ENCODE measurements around the gene NRF1.
"Not testable (repeated sequence)": the region's sequence is repeated elsewhere in the genome, so short reads cannot be mapped to it uniquely, and the experiment has no call there.

DNA sequence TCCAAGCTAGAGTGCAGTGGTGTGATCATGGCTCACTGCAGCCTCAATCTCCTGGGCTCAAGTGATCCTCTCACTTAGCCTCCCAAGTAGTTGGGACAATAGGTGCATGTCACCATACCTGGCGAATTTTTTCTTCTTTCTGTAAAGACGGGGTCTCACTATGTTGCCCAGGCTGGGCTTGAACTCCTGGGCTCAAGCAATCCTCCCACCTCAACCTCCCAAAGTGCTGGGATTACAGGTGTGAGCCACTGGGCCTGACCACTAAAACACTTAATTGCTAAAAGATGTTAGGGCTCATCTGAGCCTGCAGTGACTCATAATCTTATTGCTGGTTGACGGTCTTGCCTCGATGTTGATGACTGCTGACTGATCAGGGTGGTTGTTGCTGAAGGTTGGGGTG, 63.0 kb downstream of the NRF1 start:
- TF ChIP-seq, protein P1, sequence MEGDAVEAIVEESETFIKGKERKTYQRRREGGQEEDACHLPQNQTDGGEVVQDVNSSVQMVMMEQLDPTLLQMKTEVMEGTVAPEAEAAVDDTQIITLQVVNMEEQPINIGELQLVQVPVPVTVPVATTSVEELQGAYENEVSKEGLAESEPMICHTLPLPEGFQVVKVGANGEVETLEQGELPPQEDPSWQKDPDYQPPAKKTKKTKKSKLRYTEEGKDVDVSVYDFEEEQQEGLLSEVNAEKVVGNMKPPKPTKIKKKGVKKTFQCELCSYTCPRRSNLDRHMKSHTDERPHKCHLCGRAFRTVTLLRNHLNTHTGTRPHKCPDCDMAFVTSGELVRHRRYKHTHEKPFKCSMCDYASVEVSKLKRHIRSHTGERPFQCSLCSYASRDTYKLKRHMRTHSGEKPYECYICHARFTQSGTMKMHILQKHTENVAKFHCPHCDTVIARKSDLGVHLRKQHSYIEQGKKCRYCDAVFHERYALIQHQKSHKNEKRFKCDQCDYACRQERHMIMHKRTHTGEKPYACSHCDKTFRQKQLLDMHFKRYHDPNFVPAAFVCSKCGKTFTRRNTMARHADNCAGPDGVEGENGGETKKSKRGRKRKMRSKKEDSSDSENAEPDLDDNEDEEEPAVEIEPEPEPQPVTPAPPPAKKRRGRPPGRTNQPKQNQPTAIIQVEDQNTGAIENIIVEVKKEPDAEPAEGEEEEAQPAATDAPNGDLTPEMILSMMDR (IDR thresholded peaks at IDR 0.05 in 8 of 11, conservative IDR thresholded peaks at IDR 0.05 in 3 of 11): not testable (repeated sequence)
- TF ChIP-seq POLR2AphosphoS5 (IDR thresholded peaks at IDR 0.05): not testable (repeated sequence)
